Stomach smooth muscle (tissue), 2 donors: ENCODE results near the gene TAF1B.

Experiments
- H3K27ac ChIP-seq: one replicate; pipeline ENCODE4 v1.7.0; 2013; ENCODE audit warnings: mild to moderate bottlenecking, low read length, inconsistent platforms
- H3K27me3 ChIP-seq, 2 donors: one replicate each; pipeline ENCODE4 v1.7.0; 2013; ENCODE audit warnings: low read length in 2 of 2; ENCODE audit not compliant: insufficient read depth in 2 of 2, control insufficient read depth in 1 of 2
- H3K36me3 ChIP-seq, 2 donors: one replicate each; pipeline ENCODE4 v1.7.0; 2013; ENCODE audit warnings: low read length in 2 of 2; ENCODE audit not compliant: control insufficient read depth in 2 of 2, insufficient read depth in 2 of 2
- H3K4me1 ChIP-seq: one replicate; pipeline ENCODE4 v1.7.0; 2013; ENCODE audit warnings: low read length; ENCODE audit not compliant: control insufficient read depth, insufficient read depth
- H3K4me3 ChIP-seq, 2 donors: one replicate each; pipeline ENCODE4 v1.7.0; 2013; ENCODE audit warnings: low read length in 2 of 2
- H3K9ac ChIP-seq, 2 donors: one replicate each; pipeline ENCODE4 v1.7.0; 2013; ENCODE audit warnings: low read length in 2 of 2, mild to moderate bottlenecking in 1 of 2
- H3K9me3 ChIP-seq, 2 donors: one replicate each; pipeline ENCODE4 v1.7.0; 2013; ENCODE audit warnings: low read length in 2 of 2; ENCODE audit not compliant: control insufficient read depth in 2 of 2
- donor health status: healthy.
- donor health status: Pancreatic carcinoma.

TAF1B gene

DNA sequence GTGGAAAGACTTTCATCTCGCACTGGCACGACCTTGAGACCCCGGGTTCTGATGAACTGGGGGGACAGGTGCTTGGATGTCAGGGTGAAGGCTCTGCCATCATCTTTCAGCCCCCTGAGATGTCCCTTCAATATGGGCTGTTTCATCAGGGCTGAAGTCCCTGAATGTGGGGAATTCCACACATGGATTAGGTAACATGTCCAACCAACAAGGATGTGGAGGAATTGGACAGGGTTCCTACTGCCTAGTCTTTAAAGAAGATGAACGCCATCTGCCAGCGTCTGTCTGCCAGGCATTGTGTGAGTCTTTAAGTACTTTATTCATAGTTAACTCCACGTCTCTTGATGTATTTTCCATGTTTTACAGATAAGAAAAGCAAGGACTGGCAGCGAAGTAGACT, 102.3 kb downstream of the TAF1B start:
- Histone ChIP-seq H3K36me3 (no peaks in the 10 kb centered on the region), H3K9ac (no peak overlapping the region), H3K4me3 (no peak overlapping the region)

DNA sequence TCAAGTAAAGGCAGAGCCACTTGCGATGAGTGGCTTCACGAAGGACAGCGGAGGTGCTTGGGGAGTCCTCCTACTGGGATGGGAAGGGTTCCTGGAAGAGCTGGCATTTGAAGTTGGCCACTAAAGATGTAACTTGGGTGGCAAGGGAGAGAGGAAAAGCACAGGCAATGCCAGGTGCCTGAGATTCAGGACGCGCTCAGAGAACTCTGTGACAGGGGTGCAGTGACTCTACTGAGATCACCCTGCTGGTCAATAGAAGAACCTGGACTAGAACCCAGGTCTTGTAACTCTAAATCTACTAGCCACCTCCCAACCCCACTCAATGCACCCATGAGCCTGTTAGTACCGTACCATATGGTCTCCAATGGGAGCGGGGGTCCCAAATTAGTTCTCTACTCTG, 102.8 kb downstream of the TAF1B start:
- Histone ChIP-seq H3K9ac (no peak overlapping the region), H3K27me3 (peaks cover 4 to 17% of the 10 kb centered on the region in 2 donors), H3K27ac (no peak overlapping the region), H3K4me1 (peaks cover 8% of the 10 kb centered on the region), H3K36me3 (no peaks in the 10 kb centered on the region), H3K4me3 (no peak overlapping the region), H3K9me3 (no peaks in the 10 kb centered on the region)

More for the DNA sequence above, 102.3 kb downstream of the TAF1B start:
- H3K27ac ChIP-seq: no peak overlapping the region
- H3K27me3 ChIP-seq: peaks cover 4 to 17% of the 10 kb centered on the region in 2 donors
- H3K4me1 ChIP-seq: peaks cover 3% of the 10 kb centered on the region
- no peaks in the 10 kb centered on the region for H3K9me3 ChIP-seq

DNA sequence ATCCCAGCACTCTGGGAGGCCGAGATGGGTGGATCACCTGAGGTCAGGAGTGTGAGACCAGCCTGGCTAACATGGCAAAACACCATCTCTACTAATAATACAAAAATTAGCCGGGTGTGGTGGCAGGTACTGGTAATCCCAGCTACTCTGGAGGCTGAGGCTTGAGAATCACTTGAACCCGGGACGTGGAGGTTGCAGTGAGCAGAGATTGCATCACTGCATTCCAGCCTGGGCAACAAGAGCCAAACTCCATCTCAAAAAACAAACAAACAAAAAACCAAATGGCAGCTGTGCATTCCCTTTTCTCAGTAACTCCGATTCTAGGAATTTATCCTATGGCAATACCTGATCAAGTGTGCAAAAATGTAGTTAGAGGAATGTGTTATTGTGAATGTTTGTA, 103.5 kb downstream of the TAF1B start:
- H3K9ac ChIP-seq: no peak overlapping the region
- H3K27me3 ChIP-seq: peaks cover 4 to 17% of the 10 kb centered on the region in 2 donors
- H3K36me3 ChIP-seq: no peaks in the 10 kb centered on the region
- no peak overlapping the region for H3K4me3 ChIP-seq
- no peaks in the 10 kb centered on the region for H3K9me3 ChIP-seq
- peaks cover 9% of the 10 kb centered on the region for H3K4me1 ChIP-seq
- no peak overlapping the region for H3K27ac ChIP-seq

DNA sequence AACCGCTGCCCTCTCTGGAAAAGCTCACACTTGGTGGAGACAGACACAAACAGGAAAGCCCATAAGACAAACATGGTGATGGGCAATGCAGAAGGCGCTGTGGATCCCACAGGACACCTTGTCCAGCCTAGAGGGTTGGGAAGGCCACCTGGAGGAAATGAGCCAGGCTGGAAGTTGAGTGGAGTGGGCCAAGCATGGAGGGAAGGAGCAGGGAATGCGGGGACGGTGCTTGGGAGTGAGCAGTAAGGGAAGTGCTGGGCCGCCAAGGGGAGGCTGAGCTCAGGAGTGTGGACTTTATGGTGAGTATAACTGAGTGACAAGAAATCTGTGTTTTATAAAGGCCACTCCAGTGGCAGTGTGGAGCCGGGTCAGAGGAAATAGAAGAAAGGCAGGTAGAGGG, 105.4 kb downstream of the TAF1B start:
- H3K9me3 ChIP-seq: no peaks in the 10 kb centered on the region
- no peak overlapping the region for H3K9ac ChIP-seq
- no peaks in the 10 kb centered on the region for H3K36me3 ChIP-seq
- H3K4me3 ChIP-seq: no peak overlapping the region
- peaks cover 7 to 14% of the 10 kb centered on the region in 2 donors for H3K27me3 ChIP-seq
- peaks cover 14% of the 10 kb centered on the region for H3K4me1 ChIP-seq
- no peak overlapping the region for H3K27ac ChIP-seq

DNA sequence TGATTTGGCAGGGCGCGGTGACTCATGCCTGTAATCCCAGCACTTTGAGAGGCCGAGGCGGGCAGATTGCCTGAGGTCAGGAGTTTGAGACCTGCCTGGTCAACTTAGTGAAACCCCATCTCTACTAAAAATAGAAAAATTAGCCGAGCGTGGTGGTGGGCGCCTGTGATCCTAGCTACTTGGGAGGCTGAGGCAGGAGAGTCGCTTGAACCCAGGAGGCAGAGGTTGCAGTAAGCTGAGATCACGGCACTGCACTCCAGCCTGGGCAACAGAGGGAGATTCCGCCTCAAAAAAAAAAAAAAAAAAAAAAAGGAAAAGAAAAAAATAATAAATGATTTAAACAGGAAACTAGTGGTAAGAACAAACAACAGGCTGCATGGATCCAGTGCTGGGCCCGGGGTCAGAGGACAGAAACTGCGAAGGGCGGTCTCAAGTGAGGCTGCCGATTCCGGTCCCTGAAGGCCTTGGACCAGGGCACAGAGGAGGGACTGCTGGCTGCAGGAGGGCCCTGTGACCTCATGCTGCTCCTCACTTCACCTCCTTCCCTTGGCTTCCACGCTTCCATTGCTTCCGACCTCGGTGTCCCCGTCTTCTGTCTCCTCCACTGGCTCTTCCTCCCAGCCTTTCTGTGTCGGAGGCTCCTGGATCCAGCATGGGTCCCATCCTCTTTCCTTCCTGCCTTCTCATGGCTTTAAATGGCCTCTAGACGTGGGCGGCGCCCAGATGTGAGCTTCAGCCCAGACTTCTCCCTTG, 106.1 kb downstream of the TAF1B start:
- H3K27me3 ChIP-seq: peaks cover 7 to 14% of the 10 kb centered on the region in 2 donors
- H3K9ac ChIP-seq: no peak overlapping the region

DNA sequence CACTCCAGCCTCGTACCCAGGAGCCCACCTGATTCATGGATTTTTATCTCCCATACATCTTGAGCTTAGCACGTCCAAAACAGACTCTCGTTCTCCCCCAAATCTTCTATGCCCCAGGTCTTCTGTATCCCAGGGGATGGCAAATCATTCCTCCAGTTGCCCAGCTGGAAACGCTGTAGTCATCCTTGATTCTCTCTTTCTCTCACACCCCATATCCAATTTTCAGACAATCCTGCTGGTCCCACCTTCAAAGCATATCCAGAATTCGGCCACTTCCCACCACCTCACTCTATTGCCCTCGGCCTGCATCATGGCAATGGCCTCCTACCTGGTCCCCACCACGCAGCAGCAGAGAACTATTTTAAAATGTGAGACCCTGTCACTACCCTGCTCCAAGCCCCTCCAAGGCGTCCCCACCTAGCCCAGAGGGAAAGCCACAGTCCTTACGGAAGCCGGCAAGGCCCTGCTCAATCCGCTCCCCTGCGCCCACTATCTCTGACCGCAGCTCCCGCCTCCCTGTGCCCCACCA, 106.8 kb downstream of the TAF1B start:
- Histone ChIP-seq H3K27ac (no peak overlapping the region), H3K9ac (no peak overlapping the region), H3K4me1 (peaks cover 14% of the 10 kb centered on the region), H3K4me3 (peak overlapping the region in 1 of 2 donors; percentile 75), H3K9me3 (no peaks in the 10 kb centered on the region), H3K27me3 (peaks cover 4 to 9% of the 10 kb centered on the region in 2 donors), H3K36me3 (no peaks in the 10 kb centered on the region)

More for the DNA sequence above, 106.1 kb downstream of the TAF1B start:
- H3K36me3 ChIP-seq: no peaks in the 10 kb centered on the region
- no peaks in the 10 kb centered on the region for H3K9me3 ChIP-seq
- no peak overlapping the region for H3K27ac ChIP-seq
- peaks cover 14% of the 10 kb centered on the region for H3K4me1 ChIP-seq
- no peak overlapping the region for H3K4me3 ChIP-seq

DNA sequence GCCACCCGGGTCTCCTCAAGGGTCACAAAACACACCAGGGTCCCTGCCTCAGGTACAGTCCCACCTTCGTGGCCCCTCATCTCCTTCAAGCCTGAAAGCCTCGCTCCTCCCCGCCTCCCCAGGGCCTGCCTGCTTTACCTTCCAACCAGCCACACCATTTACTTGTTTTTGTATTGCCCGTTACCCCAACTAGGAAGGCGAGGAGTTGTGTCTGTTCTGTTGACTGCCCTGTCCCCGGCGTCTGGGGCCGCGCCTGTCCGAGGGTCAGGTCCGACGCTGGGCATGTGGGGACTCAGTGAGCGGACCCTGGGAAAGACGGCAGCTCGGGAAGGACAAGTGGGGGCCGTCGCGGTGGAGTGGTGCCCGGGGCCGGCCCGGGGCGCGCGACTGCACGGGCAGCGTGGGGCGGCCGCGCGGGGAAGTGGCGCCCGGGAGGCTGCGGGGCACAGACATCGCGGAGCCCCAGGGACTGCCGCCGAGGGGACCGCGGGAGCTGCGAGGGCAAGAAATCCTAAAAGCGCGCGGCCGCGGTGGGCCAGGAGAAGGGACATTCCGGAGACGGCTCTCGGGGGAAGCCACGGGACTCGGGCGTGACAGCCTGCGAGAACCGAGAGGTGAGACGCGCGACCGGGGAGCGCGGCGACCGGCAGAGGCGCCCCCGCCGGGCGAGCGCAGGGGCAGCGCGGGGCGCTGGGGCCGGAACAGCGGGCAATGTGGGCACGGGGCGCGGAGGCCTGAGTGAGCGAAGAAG, 107.4 kb downstream of the TAF1B start:
- Histone ChIP-seq H3K4me1 (peaks cover 14% of the 10 kb centered on the region), H3K36me3 (no peaks in the 10 kb centered on the region), H3K9ac (no peak overlapping the region), H3K4me3 (peak overlapping the region; percentile 57 to 75), H3K27me3 (peaks cover 4 to 5% of the 10 kb centered on the region in 2 donors), H3K9me3 (no peaks in the 10 kb centered on the region), H3K27ac (no peak overlapping the region)

DNA sequence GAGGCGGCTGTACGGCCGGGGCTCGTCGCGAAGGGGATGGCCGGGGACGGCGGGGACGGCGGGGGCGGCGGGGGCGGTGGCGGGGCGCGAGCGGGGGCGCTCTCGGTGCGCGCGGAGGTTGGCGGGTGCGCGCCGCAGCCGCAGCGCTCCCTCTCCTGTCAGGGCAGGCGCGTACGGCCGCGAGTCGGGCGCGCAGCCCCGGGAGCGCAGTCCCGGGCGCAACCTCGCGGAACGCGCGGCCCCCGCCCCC, 107.9 kb downstream of the TAF1B start:
- Histone ChIP-seq H3K4me1 (peaks cover 14% of the 10 kb centered on the region), H3K27me3 (peaks cover 2 to 4% of the 10 kb centered on the region in 2 donors), H3K4me3 (peak overlapping the region; percentile 57 to 75), H3K36me3 (no peaks in the 10 kb centered on the region), H3K27ac (no peak overlapping the region), H3K9me3 (no peaks in the 10 kb centered on the region), H3K9ac (no peak overlapping the region)

DNA sequence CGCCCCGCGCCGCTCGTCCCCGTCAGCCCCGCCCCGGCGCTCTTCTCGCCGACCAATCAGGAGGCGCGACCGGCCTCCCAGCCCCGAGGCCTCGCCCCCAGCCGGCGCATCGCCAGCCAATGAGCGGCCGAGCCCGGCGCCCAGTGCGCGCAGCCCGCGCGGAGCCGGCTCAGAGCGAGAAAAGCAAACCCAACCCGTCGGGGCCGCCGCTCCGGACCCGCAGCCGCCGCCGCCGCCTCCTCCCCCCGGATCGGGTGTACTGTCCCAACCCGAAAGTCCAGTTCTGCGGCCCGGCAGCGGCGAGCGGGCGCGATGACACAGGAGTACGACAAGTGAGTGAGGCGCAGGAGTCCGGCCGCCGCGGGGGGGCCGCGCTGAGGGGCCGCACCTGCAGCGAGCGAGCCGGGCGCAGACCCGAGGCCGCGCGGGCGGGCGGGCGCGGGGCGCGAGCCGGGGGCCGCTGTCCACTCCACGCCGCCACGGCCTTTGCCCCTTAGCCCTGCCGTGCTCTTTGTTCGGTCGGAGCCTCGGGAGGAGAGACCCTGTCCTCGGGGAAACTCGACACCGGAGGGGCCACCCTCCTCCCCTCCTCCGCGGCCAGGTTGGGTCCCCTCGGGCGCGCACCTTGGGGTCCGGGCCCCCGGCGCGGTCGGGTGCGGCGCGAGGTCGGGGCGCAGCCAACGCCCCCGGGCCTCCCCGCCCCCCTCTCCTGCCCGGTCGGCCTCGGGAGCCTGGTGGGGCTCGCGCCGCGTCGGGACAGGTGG, 108.4 kb downstream of the TAF1B start, which contains the start of gene GRHL1:
GRHL1 (plus strand) TSS at position 172 of the 764 bp plus-strand sequence; CDS start at position 313, 141 bp downstream.
- peak within 1 kb of the TSS; percentile 57 to 75 for H3K4me3 ChIP-seq
- H3K36me3 ChIP-seq: no peaks in the 10 kb centered on the region
- peaks cover 14% of the 10 kb centered on the region for H3K4me1 ChIP-seq
- peak within 1 kb of the TSS in 1 of 2 donors; percentile 38 for H3K9ac ChIP-seq
- no peak within 1 kb of the TSS for H3K27ac ChIP-seq
- peaks cover 0 to 4% of the 10 kb centered on the region in 2 donors for H3K27me3 ChIP-seq
- H3K9me3 ChIP-seq: no peaks in the 10 kb centered on the region

DNA sequence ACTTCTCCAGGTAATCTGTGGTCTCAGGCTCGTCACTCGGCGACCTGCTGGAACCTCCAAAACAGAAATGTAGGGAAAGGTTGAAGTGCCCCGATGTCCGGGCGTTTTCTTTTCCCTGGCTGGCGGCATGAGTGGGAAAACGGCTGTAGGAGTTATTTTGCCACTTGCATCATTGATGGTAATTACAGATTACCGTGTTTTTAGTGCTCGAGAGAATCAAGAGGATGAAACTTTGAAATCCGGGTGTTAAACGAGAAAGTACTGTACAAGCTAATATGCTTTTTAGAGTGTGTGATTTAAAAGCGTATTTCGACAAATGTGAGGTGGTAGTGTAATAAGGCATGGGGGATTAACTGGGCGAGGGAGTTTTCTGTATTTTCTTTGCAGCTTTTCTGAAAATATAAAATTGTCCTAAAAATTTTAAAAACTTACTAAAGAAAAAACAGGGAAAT, 109.0 kb downstream of the TAF1B start:
- Histone ChIP-seq H3K9ac (peak overlapping the region in 1 of 2 donors; percentile 38), H3K4me1 (peaks cover 14% of the 10 kb centered on the region), H3K27me3 (peaks cover 0 to 4% of the 10 kb centered on the region in 2 donors), H3K4me3 (peak overlapping the region; percentile 55 to 75), H3K9me3 (no peaks in the 10 kb centered on the region), H3K27ac (no peak overlapping the region), H3K36me3 (no peaks in the 10 kb centered on the region)
